Urothelium cell line (cell line): ENCODE data around the gene FGD6.
"Not testable (repeated sequence)": the region's sequence is repeated elsewhere in the genome, so short reads cannot be mapped to it uniquely, and the experiment has no call there.

ENCODE experiments used
- DNase-seq: peaks from one replicate; pipeline ENCODE4 v3.0.0; 2011; ENCODE audit warnings: low spot score, mixed read lengths
- FAIRE-seq: peaks from 2 replicates; lab custom pipeline; 2011; peaks lifted over from hg19 to GRCh38; lab: Jason Lieb, UNC

FGD6 gene

DNA sequence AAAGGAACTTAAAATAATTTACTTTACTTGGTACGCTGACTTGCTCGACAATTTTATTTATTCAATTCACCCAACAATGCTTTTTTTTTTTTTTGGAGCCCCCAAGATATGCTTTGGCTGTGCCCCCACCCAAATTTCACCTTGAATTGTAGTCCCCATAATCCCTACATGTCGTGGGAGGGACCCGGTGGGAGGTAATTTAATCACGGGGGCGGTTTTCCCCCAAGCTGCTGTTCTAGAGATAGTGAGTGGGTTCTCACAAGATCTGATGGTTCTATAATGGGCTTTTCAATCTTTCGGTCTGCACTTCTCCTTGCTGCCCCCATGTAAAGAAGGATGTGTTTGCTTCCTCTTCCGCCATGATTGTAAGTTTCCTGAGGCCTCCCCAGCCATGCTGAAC is 10.4 kb downstream of the FGD6 start:
- FAIRE-seq (no peak), DNase-seq (no peak)

DNA sequence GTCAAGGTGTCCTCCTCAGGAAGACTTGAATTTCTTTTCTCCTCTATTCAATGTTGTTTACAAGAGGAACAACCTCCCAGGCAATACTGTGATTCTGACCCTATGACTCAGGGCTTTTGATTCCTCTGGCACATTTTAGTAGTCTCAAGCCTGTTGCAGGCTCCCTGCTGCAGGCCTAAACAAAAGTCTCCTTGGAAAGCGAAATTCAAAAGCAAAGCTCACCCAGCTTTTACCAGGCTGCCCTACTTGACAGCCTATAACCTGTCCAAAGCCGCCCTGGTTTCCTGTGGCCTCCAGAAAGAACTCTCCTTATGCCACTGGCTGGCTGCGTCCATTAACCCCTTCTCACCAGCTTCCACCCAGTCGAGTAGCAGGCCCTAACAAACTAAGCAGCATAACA is 11.6 kb downstream of the FGD6 start:
- DNase-seq (peak; percentile 19), FAIRE-seq (no peak)

DNA sequence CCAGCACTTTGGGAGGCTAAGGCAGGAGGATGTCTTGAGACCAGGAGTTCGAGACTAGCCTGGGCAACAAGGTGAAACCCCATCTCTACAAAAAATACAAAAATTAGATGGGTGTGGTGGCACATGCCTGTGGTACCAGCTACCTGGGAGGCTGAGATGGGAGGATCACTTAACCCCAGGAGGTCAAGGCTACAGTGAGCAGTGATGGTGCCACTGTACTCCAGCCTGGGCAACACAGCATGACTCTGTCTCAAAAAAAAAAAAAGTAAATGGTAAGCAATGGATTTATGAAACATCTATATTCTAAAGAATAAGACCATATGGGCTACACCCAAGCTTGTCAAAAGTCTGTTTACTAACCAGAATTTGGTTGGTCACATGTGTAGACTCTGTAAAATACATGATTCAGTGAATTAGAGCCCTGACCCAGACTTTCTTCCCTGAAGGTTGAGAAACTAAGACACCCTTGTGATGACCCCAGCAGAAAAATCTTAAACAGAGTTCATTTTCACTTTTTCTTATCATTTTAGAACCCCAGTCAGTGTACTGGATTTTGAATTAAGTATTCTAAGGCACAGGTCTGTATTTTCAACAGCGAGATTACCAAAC is 12.1 kb downstream of the FGD6 start:
- FAIRE-seq (no peak), DNase-seq (no peak)

DNA sequence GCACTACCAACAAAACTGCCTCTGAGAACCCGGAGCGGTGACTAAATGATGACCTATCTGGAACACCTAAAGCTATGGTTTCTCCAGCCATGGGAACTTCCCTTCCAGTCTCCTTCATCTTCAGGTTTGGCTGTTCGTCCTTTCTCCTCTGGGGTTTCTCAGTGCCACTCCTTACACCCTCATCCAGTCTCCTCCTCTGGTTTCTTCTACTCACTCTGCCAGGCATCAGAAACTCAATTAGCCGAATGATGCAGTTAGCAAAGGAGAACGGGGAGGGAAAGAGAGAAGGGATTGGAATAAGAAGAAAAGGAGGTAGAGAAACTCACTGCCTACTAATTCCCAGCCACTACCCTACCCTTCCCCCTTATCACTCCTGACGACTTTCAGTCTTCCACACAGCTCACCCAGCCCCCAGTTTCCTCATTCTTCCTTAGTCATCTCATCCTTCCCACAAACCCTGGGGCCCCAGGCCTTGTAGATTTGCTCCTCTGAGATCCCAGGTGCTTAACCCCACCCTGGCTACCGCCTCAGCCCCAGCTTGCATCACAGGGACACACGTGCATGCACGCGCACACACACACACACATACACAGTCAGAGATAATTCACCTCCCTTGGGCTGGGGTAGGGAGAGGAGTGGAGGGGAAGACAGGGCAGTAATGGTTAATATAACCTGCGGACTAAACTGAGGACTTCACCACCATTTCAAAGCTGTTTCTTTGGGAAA is 13.0 kb downstream of the FGD6 start:
- FAIRE-seq (no peak), DNase-seq (peak; percentile 65)

DNA sequence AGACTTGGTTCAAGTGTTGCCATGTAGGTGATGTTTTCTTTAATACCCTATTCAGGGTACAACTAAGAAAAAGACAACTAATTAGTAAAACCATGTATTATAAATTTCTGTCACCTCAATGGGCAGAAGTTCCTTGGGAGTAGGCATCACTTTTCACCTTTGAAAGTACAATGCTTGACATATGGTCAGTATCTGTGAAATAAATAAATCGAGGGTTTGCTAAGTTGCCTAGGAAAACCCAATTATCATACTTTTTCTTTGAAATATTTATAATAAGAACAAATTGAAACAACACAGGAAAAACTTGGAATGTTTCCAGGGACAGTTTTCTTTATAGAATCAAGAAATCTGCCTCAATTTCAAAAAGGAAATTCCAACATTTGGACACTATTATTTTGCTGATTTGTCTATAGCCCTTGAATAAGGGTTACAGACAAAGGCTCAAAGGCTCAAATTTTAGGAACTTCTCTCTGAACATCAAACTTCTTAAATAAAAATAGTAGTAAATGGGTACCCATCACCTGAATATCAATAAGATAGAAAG is 13.7 kb downstream of the FGD6 start:
- DNase-seq (no peak), FAIRE-seq (no peak)

DNA sequence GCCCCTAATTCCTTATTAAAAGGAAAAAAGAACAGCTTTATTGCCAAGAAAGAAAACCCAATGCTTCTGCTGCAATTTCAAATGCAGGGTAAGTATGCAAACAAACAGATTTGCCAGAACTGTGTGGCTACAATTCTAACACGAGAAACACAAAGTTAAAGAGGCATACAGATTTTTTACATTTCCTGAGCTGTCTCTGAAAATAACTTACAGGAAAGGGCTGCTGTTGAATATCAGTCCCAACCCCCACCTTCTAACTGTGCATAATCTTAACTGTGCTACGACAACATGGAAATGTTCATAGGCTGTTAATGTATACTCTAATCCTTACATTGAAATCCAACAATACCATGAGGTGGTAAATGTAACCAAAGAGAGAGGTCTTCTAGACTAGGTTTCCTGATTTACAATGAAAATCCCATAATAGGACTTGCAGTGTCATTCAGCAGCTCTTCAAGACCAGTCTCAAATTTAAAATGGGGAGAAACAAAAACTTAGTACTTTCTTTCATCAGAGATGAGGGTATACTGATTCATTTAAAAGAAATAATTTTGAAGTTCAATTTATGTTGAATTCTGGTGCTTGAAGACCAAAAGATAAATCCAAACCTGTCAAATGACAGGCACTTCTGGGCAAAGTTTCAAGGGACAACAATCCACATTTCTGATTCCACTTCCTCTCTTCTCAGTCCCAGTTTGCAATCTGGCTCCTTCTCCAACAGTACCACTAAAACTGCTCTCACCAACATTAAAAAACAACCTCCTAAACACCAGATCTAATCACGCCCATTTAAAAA is 14.4 kb downstream of the FGD6 start:
- FAIRE-seq (no peak), DNase-seq (no peak)

DNA sequence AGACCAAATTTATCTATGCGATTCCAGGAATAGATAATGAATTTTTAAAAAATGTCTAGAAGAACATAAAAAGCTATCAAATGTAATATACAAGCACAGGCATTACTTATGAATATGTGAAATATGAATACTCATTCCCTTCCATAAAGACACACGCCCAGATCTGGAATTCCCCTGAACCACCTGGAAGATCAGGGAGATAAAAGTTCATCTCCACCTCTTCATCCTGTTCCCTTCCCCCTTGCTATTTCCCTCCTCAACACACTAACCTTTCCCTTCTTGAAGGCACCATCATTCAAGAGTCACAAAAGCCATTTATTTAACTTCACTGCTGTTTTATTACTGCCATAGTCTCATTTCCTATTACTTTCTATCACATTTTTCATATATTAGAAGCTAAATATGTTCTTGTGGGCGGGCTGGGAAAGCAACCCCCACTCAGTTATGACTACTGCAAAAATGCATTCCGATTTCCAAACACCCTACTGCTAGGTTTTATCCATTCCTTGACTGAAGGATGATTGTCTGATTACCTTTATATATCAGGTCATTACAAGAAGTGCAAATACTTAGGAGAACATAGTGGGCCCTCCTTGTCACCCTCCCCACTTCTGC is 16.1 kb downstream of the FGD6 start:
- FAIRE-seq (no peak), DNase-seq (no peak)

DNA sequence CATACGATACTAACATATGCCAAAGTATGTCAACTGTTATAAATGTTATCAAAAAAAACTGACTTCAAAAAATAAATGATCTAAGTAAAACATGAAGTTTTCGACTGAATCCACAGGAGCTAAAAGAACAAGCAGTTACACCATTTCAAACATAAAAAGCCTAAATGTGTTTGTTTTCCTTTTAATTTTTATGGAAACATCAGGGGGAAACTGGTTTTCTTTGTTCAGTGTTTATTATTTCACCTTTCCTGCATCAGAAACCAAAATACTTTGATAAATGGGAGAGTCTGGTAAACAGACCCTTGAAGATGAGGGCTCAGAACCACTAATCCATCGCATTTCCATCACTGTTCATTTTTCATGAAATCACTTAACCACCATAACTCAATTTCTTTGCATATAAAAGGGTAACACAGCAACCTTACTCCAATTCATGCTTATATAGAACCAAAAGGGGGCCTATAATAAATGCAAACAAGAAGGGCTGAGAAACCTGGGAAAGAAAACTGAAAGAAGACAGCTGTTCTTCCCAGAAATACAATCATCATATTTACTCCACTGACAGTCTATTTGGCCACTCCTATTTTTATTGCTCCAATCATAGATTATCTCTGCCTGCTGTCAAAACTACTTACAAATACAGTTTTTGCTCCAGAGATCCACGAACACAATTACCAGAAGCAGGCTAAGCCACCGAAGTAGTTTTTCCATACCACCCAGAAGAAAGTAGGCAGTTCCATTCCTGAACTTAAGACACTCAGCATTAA is 17.0 kb downstream of the FGD6 start:
- no peak for FAIRE-seq
- no peak for DNase-seq

DNA sequence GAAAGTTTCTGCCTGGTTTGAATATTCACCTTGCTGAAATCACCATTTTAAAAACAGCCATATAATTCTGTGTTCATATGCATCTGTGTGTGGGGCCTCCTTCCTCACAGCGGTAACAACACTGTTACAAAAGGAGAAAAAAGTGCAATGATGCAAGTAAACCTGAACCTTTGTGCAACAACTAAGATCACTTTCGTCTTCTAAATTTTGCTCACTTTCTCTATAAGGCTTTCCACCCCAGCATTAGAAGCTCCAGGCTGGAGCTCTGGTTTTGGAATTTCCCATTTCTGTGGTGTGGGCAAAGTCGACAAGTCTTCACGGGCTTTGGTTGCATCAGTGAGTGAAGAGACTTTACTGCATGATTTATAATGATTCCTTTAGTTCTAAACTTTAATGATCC is 18.4 kb downstream of the FGD6 start:
- no peak for FAIRE-seq

DNA sequence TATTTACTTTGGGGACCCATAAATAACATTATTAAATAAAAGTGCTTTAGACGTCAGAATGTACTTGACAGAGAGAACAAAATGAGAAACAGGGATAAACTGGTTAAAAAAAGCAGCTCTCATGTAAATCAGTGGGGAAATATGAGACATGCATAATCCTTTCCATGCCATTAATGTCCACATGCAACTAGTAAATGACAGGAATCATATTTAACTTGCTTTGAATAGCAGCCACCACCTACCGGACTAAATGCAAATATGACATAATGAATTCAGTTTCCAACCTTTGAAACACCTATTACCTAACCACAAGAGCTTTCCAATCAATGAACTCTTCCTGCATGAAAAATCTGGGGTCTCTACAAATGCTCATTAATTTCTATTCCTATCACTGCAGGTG is 19.6 kb downstream of the FGD6 start:
- FAIRE-seq (no peak), DNase-seq (no peak)

More for the DNA sequence above, 18.4 kb downstream of the FGD6 start:
- no peak for DNase-seq

DNA sequence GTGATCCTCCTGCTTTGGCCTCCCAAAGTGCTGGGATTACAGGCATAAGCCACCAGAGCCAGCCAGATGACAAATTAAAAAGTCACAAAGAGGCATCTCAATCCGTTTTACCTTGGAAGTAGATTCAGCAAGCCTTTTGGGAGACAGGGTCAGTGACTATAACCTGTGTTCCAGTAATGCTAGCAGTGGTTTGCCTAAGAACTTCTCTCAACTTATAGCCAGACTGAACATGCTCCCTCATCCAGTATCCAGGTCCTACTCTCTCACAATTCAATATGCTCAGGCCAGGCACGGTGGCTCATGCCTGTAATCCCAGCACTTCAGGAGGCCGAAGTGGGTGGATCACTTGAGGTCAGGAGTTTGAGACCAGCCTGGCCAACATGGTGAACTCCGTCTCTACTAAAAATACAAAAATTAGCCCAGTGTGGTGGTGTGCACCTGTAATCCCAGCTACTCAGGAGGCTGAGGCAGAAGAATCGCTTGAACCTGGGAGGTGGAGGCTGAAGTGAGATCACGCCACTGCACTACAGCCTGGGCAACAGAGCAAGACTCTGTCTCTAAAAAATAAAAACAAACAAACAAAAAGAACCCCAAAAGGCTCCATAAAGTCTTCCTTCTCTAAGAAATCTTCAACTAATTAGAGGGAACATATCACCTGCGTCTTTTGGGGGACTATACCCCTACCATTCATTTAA is 20.2 kb downstream of the FGD6 start:
- not testable (repeated sequence) for DNase-seq, FAIRE-seq

DNA sequence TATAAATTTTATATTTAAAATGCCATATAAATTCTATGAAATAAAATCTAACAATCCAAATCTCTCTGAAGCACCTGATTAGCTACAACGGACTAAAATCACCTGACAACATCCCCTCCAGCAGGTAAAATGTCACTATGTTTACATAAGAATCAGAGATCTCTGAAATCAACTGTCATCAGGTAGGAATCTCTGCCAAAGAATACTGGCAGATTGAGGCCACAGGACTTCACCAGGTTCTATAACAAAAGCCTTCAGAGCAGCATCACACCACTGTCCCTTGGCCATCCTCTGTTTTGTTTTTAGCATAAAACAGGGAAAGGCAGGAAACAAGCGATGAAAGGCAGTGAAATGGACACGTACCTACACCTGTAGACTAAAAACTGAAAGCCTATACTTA is 22.1 kb downstream of the FGD6 start:
- no peak for FAIRE-seq

DNA sequence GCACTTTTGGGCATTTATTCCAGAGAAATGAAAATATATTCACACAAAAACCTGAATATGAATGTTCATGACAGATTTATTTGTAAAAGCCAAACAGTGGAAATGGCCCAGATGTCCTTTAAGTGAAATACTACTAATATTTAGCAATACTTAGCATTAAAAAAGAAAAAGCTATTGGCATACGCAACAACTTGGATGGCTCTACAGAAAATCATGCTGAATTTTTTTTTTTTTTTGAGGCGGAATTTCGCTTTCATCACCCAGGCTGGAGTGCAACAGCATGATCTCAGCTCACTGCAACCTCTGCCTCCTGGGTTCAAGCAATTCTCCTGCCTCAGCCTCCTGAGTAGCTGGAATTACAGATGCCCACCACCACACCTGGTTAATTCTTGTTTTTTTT is 24.1 kb downstream of the FGD6 start:
- DNase-seq: no peak
- FAIRE-seq: no peak

More for the DNA sequence above, 22.1 kb downstream of the FGD6 start:
- no peak for DNase-seq

DNA sequence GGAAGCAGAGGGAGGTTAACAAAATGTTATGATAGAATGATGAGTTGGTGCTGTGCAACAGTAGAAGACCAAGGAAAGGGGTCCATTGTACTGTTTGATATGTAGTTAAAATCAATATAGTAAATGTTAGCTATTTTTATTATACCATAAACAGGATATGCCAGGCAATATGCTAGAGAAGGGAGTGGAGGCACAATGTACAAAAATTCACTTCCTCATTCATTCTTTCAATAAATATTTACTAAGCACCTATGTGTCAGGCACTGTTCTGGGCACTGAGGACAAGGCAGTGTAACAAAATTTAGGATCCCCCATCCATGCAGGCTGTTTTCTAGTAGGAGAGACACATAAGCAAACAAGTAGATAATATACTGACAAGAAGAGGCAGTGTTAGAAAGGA is 25.0 kb downstream of the FGD6 start:
- DNase-seq: no peak
- no peak for FAIRE-seq

DNA sequence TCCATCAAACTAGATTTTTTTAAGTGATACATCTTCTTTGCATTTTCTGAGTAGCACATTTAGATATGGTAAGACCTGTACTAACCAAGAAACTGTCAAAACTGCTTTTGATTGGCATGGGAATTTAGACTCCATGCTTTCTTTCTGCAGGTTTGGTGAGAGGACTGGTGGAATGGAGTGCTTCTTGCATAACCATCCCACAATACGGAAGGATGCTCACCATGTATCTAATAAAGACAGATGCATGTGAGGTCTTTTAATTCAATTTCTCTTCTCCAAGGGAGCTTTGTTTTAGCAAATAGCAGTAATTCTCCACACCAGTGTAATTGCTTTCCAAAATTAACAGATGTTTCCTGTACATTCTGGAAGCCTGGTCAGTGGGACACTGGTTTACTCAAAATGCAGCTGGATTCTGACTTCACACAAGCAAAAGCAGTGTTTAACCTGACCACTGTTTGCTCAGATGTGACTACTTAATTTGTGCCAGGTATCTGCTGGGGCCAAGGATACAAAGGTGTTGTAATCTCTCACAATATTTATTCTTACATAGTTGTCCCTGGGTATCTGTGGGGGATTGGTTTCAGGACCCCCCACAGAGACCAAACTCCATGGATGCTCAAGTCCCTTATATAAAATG is 26.1 kb downstream of the FGD6 start:
- no peak for DNase-seq
- FAIRE-seq: no peak

DNA sequence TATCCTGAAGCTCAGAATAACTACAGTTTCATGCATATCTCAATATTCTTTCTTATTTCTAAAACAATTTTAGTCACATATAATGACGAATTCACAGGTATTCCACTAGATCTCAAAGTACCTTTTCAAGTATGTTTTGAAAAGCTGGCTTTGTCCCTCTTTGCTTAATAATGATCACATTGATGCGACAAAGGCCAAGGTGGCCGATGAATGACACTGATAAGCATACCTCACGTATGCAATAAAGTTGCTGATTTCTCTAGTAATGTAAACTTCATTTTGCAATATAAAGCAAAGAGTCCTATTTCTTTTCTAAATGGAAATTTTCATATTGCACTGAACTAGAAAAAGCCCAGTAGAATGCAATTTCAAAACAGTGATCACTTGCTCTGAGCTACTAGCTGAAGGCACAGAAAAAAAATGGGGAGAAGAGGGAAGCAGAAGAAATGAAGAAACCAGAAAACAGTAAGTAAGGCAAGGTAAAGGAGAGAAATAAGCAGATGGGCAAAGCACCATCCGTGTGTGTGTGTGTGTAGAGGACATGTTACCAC is 29.3 kb downstream of the FGD6 start:
- no peak for FAIRE-seq

DNA sequence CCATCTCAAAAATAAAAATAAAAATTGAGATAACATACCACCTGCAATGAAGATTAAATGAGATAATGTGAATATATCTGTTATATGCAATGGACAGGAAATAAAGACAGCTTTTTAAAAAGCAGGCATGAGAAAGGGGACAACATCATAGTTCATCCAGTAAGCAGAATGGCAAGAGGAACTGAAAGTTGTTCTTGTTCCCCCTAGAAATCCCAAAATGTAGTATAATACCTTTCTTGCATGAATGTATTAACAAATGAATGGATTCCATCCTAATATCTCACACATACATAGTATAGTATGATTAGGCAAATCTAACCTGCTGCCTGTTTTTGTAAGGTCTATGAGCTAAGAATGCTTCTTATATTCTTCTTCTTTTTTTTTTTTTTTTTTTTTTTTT is 31.4 kb downstream of the FGD6 start:
- DNase-seq (no peak), FAIRE-seq (no peak)

More for the DNA sequence above, 29.3 kb downstream of the FGD6 start:
- no peak for DNase-seq

DNA sequence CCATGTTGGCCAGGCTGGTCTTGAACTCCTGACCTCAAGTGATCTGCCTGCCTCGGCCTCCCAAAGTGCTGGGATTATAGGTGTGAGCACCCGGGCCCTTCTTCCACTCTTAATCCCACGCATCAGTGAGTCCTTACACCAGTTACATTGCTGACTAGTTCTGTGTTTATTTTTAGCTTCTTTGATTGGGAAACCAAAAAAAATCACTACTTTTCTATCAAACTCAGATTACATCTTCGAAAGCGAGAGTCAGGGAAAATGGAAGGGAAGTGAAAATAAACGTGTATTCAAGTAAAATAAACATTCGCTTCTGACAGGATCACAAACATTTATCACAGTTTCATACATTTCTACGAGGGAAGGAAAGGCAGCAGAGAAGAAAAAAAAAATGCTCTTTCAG is 32.2 kb downstream of the FGD6 start:
- DNase-seq (no peak), FAIRE-seq (no peak)

DNA sequence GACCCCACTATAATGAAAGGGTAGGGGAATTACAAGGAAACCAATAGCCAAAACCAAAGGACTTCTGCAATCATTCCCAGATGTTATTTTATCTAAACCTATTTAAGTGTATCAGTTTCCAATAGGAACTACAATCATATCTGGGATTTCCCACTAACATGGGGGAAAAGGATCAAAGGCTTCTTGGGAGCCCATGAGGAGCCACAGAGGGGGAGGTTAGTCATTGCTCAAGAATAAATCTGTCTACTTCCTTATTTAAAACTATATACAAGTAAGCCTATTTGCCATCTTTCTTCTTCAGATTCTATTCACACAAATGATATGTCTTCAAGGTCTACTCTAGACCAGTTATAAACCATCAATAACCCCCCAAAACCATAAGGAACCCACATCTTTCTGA is 33.1 kb downstream of the FGD6 start:
- no peak for DNase-seq
- FAIRE-seq: no peak
